HCT116 (cell line): Measurements from ENCODE around the gene IREB2.

Experiments used
- CEBPB ChIP-seq: IDR thresholded peaks from 2 replicates; pipeline ENCODE4 v1.6.1; 2012; ENCODE audit warnings: low read depth
- EZH2 ChIP-seq: fragments of 200-600 bp; sonication (generic); IDR thresholded peaks from 2 replicates; pipeline ENCODE4 v1.6.1; 2017; ENCODE audit warnings: antibody characterized with exemption, mixed run types
- EZH2phosphoT487 ChIP-seq: fragments of 200-600 bp; IDR thresholded peaks from 2 replicates; pipeline ENCODE4 v1.6.1; 2018; ENCODE audit warnings: antibody characterized with exemption, borderline replicate concordance
- FOSL1 ChIP-seq: IDR thresholded peaks from 2 replicates; pipeline ENCODE4 v1.6.1; 2012; ENCODE audit warnings: low read depth
- JUND ChIP-seq: IDR thresholded peaks from 2 replicates; pipeline ENCODE4 v1.6.1; 2012
- POLR2A ChIP-seq: IDR thresholded peaks from 2 replicates; pipeline ENCODE4 v1.7.0; 2011; ENCODE audit warnings: borderline replicate concordance; ENCODE audit not compliant: insufficient read depth, insufficient read length; ENCODE audit errors: extremely low read depth
- REST ChIP-seq: IDR thresholded peaks from 2 replicates; pipeline ENCODE4 v1.6.1; 2012; ENCODE audit warnings: low read depth
- TCF7L2 ChIP-seq: IDR thresholded peaks from 2 replicates; pipeline ENCODE4 v1.7.0; 2011; ENCODE audit warnings: borderline replicate concordance, inconsistent platforms; ENCODE audit not compliant: insufficient read depth, insufficient read length; ENCODE audit errors: extremely low read depth
- YY1 ChIP-seq: IDR thresholded peaks from 2 replicates; pipeline ENCODE4 v1.6.1; 2011; ENCODE audit warnings: low read length, low read depth, moderate library complexity, mild to moderate bottlenecking; ENCODE audit not compliant: insufficient replicate concordance; ENCODE audit errors: extremely low read depth
- ZBTB33 ChIP-seq: IDR thresholded peaks from 2 replicates; pipeline ENCODE4 v1.6.1; 2011; ENCODE audit warnings: mild to moderate bottlenecking, low read length, moderate library complexity; ENCODE audit not compliant: insufficient replicate concordance; ENCODE audit errors: extremely low read depth
- TF ChIP-seq, protein P1 (sequence below), 3 experiments: fragments of 200-600 bp in 1 of 3; sonication (generic) in 1 of 3; IDR thresholded peaks in 2 of 3; conservative IDR thresholded peaks in 1 of 3; 2 replicates each; pipeline ENCODE4 v1.5.1; 2012 to 2017; ENCODE audit warnings: low read depth in 2 of 3, low read length in 2 of 3, antibody characterized with exemption in 1 of 3, borderline replicate concordance in 1 of 3, control low read depth in 1 of 3, mild to moderate bottlenecking in 1 of 3, mixed read lengths in 1 of 3, mixed run types in 1 of 3, moderate library complexity in 1 of 3; ENCODE audit not compliant: insufficient read depth in 1 of 3
- TF ChIP-seq, protein P2 (sequence below): IDR thresholded peaks from 2 replicates; pipeline ENCODE4 v1.6.1; 2012

DNA sequence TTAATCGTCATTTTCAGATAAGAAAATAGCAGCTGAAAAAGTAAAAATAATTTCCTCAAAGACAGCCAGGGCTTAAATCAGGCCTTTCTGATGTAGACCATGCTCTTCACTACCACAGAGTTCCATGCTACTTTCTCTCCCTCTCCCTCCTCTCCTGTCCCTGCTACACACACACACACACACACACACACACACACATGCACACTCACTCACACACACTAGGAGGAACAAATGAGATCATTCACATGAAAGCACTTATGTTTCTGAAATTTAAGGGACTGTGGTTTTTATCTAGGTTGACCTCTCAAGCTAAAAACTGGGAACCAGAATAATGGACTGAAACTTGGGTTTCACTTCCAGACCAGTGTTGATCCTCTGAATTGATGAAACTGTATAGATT is 98.1 kb downstream of the IREB2 start:
- no peak for TF ChIP-seq POLR2A
- TF ChIP-seq, protein P1, sequence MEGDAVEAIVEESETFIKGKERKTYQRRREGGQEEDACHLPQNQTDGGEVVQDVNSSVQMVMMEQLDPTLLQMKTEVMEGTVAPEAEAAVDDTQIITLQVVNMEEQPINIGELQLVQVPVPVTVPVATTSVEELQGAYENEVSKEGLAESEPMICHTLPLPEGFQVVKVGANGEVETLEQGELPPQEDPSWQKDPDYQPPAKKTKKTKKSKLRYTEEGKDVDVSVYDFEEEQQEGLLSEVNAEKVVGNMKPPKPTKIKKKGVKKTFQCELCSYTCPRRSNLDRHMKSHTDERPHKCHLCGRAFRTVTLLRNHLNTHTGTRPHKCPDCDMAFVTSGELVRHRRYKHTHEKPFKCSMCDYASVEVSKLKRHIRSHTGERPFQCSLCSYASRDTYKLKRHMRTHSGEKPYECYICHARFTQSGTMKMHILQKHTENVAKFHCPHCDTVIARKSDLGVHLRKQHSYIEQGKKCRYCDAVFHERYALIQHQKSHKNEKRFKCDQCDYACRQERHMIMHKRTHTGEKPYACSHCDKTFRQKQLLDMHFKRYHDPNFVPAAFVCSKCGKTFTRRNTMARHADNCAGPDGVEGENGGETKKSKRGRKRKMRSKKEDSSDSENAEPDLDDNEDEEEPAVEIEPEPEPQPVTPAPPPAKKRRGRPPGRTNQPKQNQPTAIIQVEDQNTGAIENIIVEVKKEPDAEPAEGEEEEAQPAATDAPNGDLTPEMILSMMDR (IDR thresholded peaks at IDR 0.05 in 2 of 3, conservative IDR thresholded peaks at IDR 0.05 in 1 of 3; ENCODE audit: borderline replicate concordance in 1 of 3, insufficient read depth in 1 of 3, low read depth in 2 of 3, low read length in 2 of 3) = no peak
- no peak for TF ChIP-seq REST
- TF ChIP-seq, protein P2, sequence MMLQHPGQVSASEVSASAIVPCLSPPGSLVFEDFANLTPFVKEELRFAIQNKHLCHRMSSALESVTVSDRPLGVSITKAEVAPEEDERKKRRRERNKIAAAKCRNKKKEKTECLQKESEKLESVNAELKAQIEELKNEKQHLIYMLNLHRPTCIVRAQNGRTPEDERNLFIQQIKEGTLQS = no peak
- TF ChIP-seq JUND = no peak
- no peak for TF ChIP-seq FOSL1
- no peak for TF ChIP-seq EZH2
- no peak for TF ChIP-seq ZBTB33
- no peak for TF ChIP-seq TCF7L2
- no peak for TF ChIP-seq CEBPB
- TF ChIP-seq EZH2phosphoT487 = no peak
- TF ChIP-seq YY1 = no peak
